Measurements from ENCODE around the gene PIERCE2.
"Not testable (repeated sequence)": the region's sequence is repeated elsewhere in the genome, so short reads cannot be mapped to it uniquely, and the experiment has no call there.

Gene PIERCE2

GRCh38 chr15:55434989-55435825 lies 26.9 kb downstream of the PIERCE2 start:
- peak; percentile 70 for DNase-seq

- DNase-seq = not testable (repeated sequence)
Observed at GRCh38 chr15:55443141-55443540, 34.8 kb downstream of the PIERCE2 start.

GRCh38 chr15:55445936-55446335 lies 37.6 kb downstream of the PIERCE2 start:
- DNase-seq = not testable (repeated sequence)

- not testable (repeated sequence) for DNase-seq
Observed at GRCh38 chr15:55446379-55447029, 38.2 kb downstream of the PIERCE2 start.

- not testable (repeated sequence) for DNase-seq
Observed at GRCh38 chr15:55447030-55447394, 38.7 kb downstream of the PIERCE2 start.

GRCh38 chr15:55457401-55458022 lies 49.2 kb downstream of the PIERCE2 start:
- DNase-seq = no peak

GRCh38 chr15:55461447-55461846 lies 53.2 kb downstream of the PIERCE2 start:
- DNase-seq = no peak

- DNase-seq = no peak
Observed at GRCh38 chr15:55468321-55468720, 60.0 kb downstream of the PIERCE2 start.
